Neural crest cell (in vitro differentiated cells): ENCODE measurements around the gene NCL. TPM values are rescaled to one million over a fixed set of nuclear protein-coding genes. Genes with fewer than 3 reads are reported as not detected.
A peak's percentile ranks its signal among the peaks of the same experiment; 100 is the strongest.
"Not testable (repeated sequence)": the region's sequence is repeated elsewhere in the genome, so short reads cannot be mapped to it uniquely, and the experiment has no call there.

ENCODE experiments used
- DNase-seq: peaks from one replicate; pipeline ENCODE4 v3.0.0; 2021; ENCODE audit warnings: low read depth, mixed read lengths, low spot score
- H3K27ac Mint-ChIP-seq: one replicate; pipeline ENCODE4 v1.8.0; 2021; ENCODE audit warnings: mild to moderate bottlenecking, mixed read lengths; ENCODE audit not compliant: unreplicated experiment
- H3K27me3 Mint-ChIP-seq: 2 replicates; pipeline ENCODE4 v1.8.0; 2021; ENCODE audit warnings: low read depth, mild to moderate bottlenecking, mixed read lengths
- H3K36me3 Mint-ChIP-seq: 2 replicates; pipeline ENCODE4 v1.8.0; 2021; ENCODE audit warnings: low read depth, mild to moderate bottlenecking, mixed read lengths
- H3K4me1 Mint-ChIP-seq: 2 replicates; pipeline ENCODE4 v1.8.0; 2021; ENCODE audit warnings: mixed read lengths
- H3K4me3 Mint-ChIP-seq: one replicate; pipeline ENCODE4 v1.8.0; 2021; ENCODE audit warnings: mild to moderate bottlenecking, mixed read lengths
- H3K9me3 Mint-ChIP-seq: 2 replicates; pipeline ENCODE4 v1.8.0; 2021; ENCODE audit warnings: mixed read lengths
- CTCF ChIP-seq: fragments of 200-600 bp; sonication (generic); conservative IDR thresholded peaks from 2 replicates; pipeline ENCODE4 v1.5.0; 2021; ENCODE audit warnings: antibody characterized with exemption, mild to moderate bottlenecking
- total RNA-seq: library from RNA; stranded (reverse); gene quantifications from 2 replicates; pipeline ENCODE4 v1.2.1, GENCODE V29; 2021

NCL gene
- total RNA-seq, 1 donor from 2014 or later = 999 TPM

- peak; percentile 61 for TF ChIP-seq CTCF
- DNase-seq = no peak
- Mint-ChIP-seq H3K27me3 (peaks cover 13% of the 10 kb centered on the region), H3K36me3 (peaks cover 7% of the 10 kb centered on the region), H3K4me3 (peak overlapping the region; percentile 88), H3K9me3 (peaks cover 2% of the 10 kb centered on the region), H3K27ac (no peak overlapping the region), H3K4me1 (peaks cover 19% of the 10 kb centered on the region)
These were observed 53.8 kb downstream of the NCL start for GRCh38 chr2:231410293-231411004.

GRCh38 chr2:231409776-231410175, 54.5 kb downstream of the NCL start:
- H3K4me1 Mint-ChIP-seq = peaks cover 22% of the 10 kb centered on the region
- peaks cover 2% of the 10 kb centered on the region for H3K9me3 Mint-ChIP-seq
- H3K27ac Mint-ChIP-seq = no peak overlapping the region
- no peak for DNase-seq
- H3K4me3 Mint-ChIP-seq = no peak overlapping the region
- peaks cover 13% of the 10 kb centered on the region for H3K27me3 Mint-ChIP-seq
- H3K36me3 Mint-ChIP-seq = peaks cover 7% of the 10 kb centered on the region
- TF ChIP-seq CTCF = no peak

GRCh38 chr2:231408304-231408703, 56.0 kb downstream of the NCL start:
- H3K27ac Mint-ChIP-seq, DNase-seq, H3K9me3 Mint-ChIP-seq, H3K36me3 Mint-ChIP-seq: not testable (repeated sequence)
- Mint-ChIP-seq H3K4me1 (peaks cover 22% of the 10 kb centered on the region), H3K4me3 (peak overlapping the region; percentile 59), H3K27me3 (peaks cover 13% of the 10 kb centered on the region)

GRCh38 chr2:231407686-231408085, 56.6 kb downstream of the NCL start:
- peaks cover 13% of the 10 kb centered on the region for H3K27me3 Mint-ChIP-seq
- H3K36me3 Mint-ChIP-seq, DNase-seq, H3K9me3 Mint-ChIP-seq, H3K27ac Mint-ChIP-seq, H3K4me3 Mint-ChIP-seq: not testable (repeated sequence)
- peaks cover 22% of the 10 kb centered on the region for H3K4me1 Mint-ChIP-seq

GRCh38 chr2:231405601-231406367, 58.5 kb downstream of the NCL start:
- not testable (repeated sequence) for H3K36me3 Mint-ChIP-seq, H3K27me3 Mint-ChIP-seq, H3K4me3 Mint-ChIP-seq, DNase-seq, H3K9me3 Mint-ChIP-seq, H3K4me1 Mint-ChIP-seq
- TF ChIP-seq CTCF = peak; percentile 70
- peak overlapping the region; percentile 84 for H3K27ac Mint-ChIP-seq

- H3K4me3 Mint-ChIP-seq = not testable (repeated sequence)
These were observed 60.1 kb downstream of the NCL start for GRCh38 chr2:231404183-231404578.

More at GRCh38 chr2:231404183-231404578, 60.1 kb downstream of the NCL start:
- H3K36me3 Mint-ChIP-seq, H3K9me3 Mint-ChIP-seq, H3K4me1 Mint-ChIP-seq, H3K27ac Mint-ChIP-seq, H3K27me3 Mint-ChIP-seq, DNase-seq: not testable (repeated sequence)

Other genes with a start within 250 kb of the NCL start
- gene B3GNT7, start 68.8 kb downstream of the NCL start, total RNA-seq = 0.61 and 0.79 TPM in 2 replicates
- not detected in 2 replicates for gene NMUR1, start 66.0 kb upstream of the NCL start, total RNA-seq
- not detected in 2 replicates for gene TEX44, start 128.4 kb upstream of the NCL start, total RNA-seq
- 1,415 and 1,529 TPM in 2 replicates for gene PTMA, start 244.0 kb upstream of the NCL start, total RNA-seq